NB4 (cell line): ENCODE results near the gene PILRA.
A peak's percentile ranks its signal among the peaks of the same experiment; 100 is the strongest.
"Not testable (repeated sequence)": the region's sequence is repeated elsewhere in the genome, so short reads cannot be mapped to it uniquely, and the experiment has no call there.

Experiments
- DNase-seq: peaks from one replicate; pipeline ENCODE4 v3.0.0; 2010; ENCODE audit warnings: low read depth
- H3K4me3 ChIP-seq: one replicate; pipeline ENCODE4 v1.5.1; 2011; ENCODE audit warnings: mild to moderate bottlenecking, low read depth, low read length, moderate library complexity
- CTCF ChIP-seq: IDR thresholded peaks from one replicate; pipeline ENCODE4 v1.5.1; 2012; ENCODE audit warnings: low read depth, low read length
- MAX ChIP-seq: IDR thresholded peaks from 2 replicates; pipeline ENCODE4 v1.6.1; 2011; ENCODE audit warnings: low read depth, low read length
- MYC ChIP-seq: IDR thresholded peaks from 2 replicates; pipeline ENCODE4 v1.6.1; 2011; ENCODE audit warnings: low read depth, low read length
- POLR2A ChIP-seq: IDR thresholded peaks from 2 replicates; pipeline ENCODE4 v1.6.1; 2011; ENCODE audit warnings: mild to moderate bottlenecking; ENCODE audit not compliant: insufficient read length; ENCODE audit errors: extremely low read depth

PILRA gene

GRCh38 chr7:100378114-100378755, 4.9 kb downstream of the PILRA start:
- no peak for TF ChIP-seq MAX
- TF ChIP-seq MYC, result no peak
- TF ChIP-seq CTCF, result no peak
- no peak for TF ChIP-seq POLR2A
- no peak overlapping the region for H3K4me3 ChIP-seq
- no peak for DNase-seq

GRCh38 chr7:100380196-100380595, 6.9 kb downstream of the PILRA start:
- no peak overlapping the region for H3K4me3 ChIP-seq
- no peak; the same call in 1 of the 2 replicates for TF ChIP-seq MAX
- TF ChIP-seq MYC, result no peak
- peak; percentile 46 for DNase-seq

GRCh38 chr7:100381531-100382233, 8.4 kb downstream of the PILRA start:
- DNase-seq, H3K4me3 ChIP-seq: not testable (repeated sequence)

- H3K4me3 ChIP-seq, result not testable (repeated sequence)
- peak; percentile 59 for DNase-seq
- peak; percentile 47 for TF ChIP-seq POLR2A
These were observed 9.1 kb downstream of the PILRA start for GRCh38 chr7:100382234-100382853.

- no peak overlapping the region for H3K4me3 ChIP-seq
- TF ChIP-seq MYC, result no peak
- TF ChIP-seq MAX, result no peak
- no peak for TF ChIP-seq POLR2A
- TF ChIP-seq CTCF, result no peak
- peak; percentile 33 for DNase-seq
These were observed 11.5 kb downstream of the PILRA start for GRCh38 chr7:100384628-100385294.

- DNase-seq, result no peak
- no peak overlapping the region for H3K4me3 ChIP-seq
- no peak for TF ChIP-seq MAX
- no peak for TF ChIP-seq MYC
- no peak for TF ChIP-seq POLR2A
- no peak for TF ChIP-seq CTCF
These were observed 13.7 kb downstream of the PILRA start for GRCh38 chr7:100386940-100387339.

GRCh38 chr7:100387695-100388094, 14.4 kb downstream of the PILRA start:
- no peak for TF ChIP-seq MYC
- TF ChIP-seq POLR2A, result no peak
- DNase-seq, result no peak

More at GRCh38 chr7:100387695-100388094, 14.4 kb downstream of the PILRA start:
- H3K4me3 ChIP-seq, result no peak overlapping the region
